Neural crest cell (in vitro differentiated cells): ENCODE results near the gene DNAH10. TPM values are rescaled to one million over a fixed set of nuclear protein-coding genes. Genes with fewer than 3 reads are reported as not detected.

Experiments used
- DNase-seq: peaks from one replicate; pipeline ENCODE4 v3.0.0; 2021; ENCODE audit warnings: low read depth, mixed read lengths, low spot score
- H3K27ac Mint-ChIP-seq: one replicate; pipeline ENCODE4 v1.8.0; 2021; ENCODE audit warnings: mild to moderate bottlenecking, mixed read lengths; ENCODE audit not compliant: unreplicated experiment
- H3K27me3 Mint-ChIP-seq: 2 replicates; pipeline ENCODE4 v1.8.0; 2021; ENCODE audit warnings: low read depth, mild to moderate bottlenecking, mixed read lengths
- H3K36me3 Mint-ChIP-seq: 2 replicates; pipeline ENCODE4 v1.8.0; 2021; ENCODE audit warnings: low read depth, mild to moderate bottlenecking, mixed read lengths
- H3K4me1 Mint-ChIP-seq: 2 replicates; pipeline ENCODE4 v1.8.0; 2021; ENCODE audit warnings: mixed read lengths
- H3K4me3 Mint-ChIP-seq: one replicate; pipeline ENCODE4 v1.8.0; 2021; ENCODE audit warnings: mild to moderate bottlenecking, mixed read lengths
- H3K9me3 Mint-ChIP-seq: 2 replicates; pipeline ENCODE4 v1.8.0; 2021; ENCODE audit warnings: mixed read lengths
- total RNA-seq: library from RNA; stranded (reverse); gene quantifications from 2 replicates; pipeline ENCODE4 v1.2.1, GENCODE V29; 2021
- TF ChIP-seq, protein P1 (sequence below): fragments of 200-600 bp; sonication (generic); conservative IDR thresholded peaks from 2 replicates; pipeline ENCODE4 v1.5.0; 2021; ENCODE audit warnings: antibody characterized with exemption, mild to moderate bottlenecking

DNAH10 gene
- total RNA-seq, 1 donor from 2014 or later, result 1.1 TPM

DNA sequence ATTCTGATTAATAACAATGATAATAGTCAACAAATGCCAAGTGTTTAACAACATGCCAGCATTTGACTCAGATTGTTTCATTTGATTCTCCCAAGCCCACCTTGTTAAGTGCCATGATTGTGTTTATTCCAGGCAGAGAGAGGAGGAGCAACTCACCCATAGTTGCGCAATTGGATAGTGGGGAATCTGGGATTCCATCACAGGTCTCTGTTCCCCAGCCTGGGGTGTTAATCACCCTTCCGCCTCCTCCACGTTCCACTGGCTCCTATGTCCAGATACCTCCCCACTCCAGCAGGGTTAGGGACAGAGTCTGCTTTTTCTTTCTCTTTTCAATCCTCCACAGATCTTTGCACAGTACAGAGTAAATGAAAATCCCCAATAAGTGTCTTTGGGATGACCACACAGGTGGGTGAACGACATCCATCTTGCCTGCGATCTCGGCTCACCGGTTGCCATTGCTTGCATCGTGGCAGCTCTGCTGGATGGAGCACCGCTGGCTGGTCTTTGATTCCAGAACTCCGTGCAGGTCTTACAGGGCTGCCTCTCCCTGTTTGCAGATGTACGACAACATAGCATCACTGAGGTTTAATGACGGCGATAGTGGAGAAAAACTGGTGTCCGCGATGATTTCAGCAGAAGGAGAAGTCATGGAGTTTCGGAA is 78.8 kb downstream of the DNAH10 start:
- Mint-ChIP-seq H3K4me1 (peaks cover 9% of the 10 kb centered on the region), H3K27me3 (no peaks in the 10 kb centered on the region), H3K36me3 (no peaks in the 10 kb centered on the region), H3K4me3 (no peak overlapping the region), H3K9me3 (no peaks in the 10 kb centered on the region), H3K27ac (no peak overlapping the region)
- DNase-seq, result no peak
- TF ChIP-seq, protein P1, sequence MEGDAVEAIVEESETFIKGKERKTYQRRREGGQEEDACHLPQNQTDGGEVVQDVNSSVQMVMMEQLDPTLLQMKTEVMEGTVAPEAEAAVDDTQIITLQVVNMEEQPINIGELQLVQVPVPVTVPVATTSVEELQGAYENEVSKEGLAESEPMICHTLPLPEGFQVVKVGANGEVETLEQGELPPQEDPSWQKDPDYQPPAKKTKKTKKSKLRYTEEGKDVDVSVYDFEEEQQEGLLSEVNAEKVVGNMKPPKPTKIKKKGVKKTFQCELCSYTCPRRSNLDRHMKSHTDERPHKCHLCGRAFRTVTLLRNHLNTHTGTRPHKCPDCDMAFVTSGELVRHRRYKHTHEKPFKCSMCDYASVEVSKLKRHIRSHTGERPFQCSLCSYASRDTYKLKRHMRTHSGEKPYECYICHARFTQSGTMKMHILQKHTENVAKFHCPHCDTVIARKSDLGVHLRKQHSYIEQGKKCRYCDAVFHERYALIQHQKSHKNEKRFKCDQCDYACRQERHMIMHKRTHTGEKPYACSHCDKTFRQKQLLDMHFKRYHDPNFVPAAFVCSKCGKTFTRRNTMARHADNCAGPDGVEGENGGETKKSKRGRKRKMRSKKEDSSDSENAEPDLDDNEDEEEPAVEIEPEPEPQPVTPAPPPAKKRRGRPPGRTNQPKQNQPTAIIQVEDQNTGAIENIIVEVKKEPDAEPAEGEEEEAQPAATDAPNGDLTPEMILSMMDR, result no peak

DNA sequence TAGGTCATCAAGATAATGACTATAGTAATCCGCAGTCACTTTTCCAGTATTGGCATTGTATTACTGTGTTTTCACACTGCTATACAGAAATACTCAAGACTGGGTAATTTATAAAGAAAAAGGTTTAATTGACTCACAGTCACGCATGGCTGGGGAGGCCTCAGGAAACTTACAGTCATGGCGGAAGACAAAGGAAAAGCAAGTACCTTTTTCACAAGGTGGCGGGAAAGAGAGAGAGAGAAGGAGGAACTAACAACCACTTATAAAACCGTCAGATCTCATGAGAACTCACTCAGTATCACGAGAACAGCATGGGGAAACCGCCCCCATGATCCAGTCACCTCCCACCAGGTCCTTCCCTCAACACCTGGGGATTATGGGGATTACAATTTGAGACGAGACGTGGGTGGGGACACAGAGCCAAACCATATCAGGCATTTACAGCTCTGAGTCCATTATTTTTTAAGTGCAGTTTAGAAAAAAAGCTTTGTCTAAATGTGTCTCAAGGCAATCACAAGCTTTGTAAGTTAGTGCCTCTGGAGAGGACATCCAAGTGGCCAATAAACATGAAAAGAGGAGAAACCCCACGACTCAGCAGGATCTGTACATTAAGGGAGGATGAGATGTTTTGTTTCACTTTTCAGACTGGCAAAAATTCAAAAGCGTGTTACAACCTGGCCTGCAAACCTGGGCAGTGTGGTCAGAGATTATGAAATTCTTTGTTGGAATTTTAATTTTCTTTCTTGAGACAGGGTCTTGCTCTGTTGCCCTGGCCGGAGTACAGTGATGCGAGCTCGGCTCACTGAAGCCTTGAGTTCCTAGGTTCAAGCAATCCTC is 82.0 kb downstream of the DNAH10 start:
- H3K36me3 Mint-ChIP-seq, result no peaks in the 10 kb centered on the region
- no peaks in the 10 kb centered on the region for H3K9me3 Mint-ChIP-seq
- DNase-seq, result no peak
- no peaks in the 10 kb centered on the region for H3K27me3 Mint-ChIP-seq
- H3K27ac Mint-ChIP-seq, result no peak overlapping the region
- TF ChIP-seq, protein P1, result no peak
- no peak overlapping the region for H3K4me3 Mint-ChIP-seq
- peaks cover 9% of the 10 kb centered on the region for H3K4me1 Mint-ChIP-seq

DNA sequence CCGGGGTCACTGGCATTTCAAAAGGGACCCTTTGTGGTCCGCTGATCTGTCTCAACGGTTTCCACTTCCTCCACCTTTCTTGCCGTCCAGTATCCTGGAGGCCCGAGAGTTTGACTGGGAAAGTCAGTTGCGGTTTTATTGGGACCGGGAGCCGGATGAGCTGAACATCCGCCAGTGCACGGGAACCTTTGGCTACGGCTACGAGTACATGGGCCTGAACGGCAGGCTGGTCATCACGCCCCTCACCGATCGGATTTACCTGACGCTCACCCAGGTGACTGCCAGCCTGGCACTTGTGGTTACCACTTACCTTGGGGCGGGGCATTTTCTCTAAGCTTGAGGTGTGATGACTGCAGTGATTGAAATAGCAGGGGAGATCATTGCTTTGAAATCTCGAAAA is 83.8 kb downstream of the DNAH10 start:
- no peaks in the 10 kb centered on the region for H3K36me3 Mint-ChIP-seq
- H3K4me1 Mint-ChIP-seq, result peaks cover 4% of the 10 kb centered on the region
- H3K9me3 Mint-ChIP-seq, result no peaks in the 10 kb centered on the region
- H3K27me3 Mint-ChIP-seq, result no peaks in the 10 kb centered on the region
- TF ChIP-seq, protein P1, result no peak
- no peak overlapping the region for H3K27ac Mint-ChIP-seq
- no peak overlapping the region for H3K4me3 Mint-ChIP-seq
- DNase-seq, result no peak

DNA sequence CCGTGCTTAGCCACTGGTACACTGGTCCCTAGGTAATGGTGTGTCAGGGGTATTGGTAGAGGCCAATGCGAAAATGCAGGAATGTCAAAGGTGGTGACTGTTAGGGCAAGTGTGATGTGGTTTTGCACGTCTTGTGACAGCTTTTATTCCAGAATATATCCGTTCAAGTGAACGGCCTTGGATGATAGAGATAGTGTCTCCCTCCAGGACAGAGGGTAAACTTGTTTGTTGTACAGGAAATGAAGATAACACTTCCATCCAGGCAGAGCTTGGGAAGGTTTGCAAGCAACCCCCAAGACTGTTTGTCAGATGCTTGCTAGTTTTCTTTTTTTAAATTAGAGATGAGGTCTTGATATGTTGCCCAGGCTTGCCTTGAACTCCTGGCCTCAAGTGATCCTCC is 84.2 kb downstream of the DNAH10 start:
- Mint-ChIP-seq H3K27ac (no peak overlapping the region), H3K9me3 (no peaks in the 10 kb centered on the region), H3K4me3 (no peak overlapping the region), H3K4me1 (peaks cover 4% of the 10 kb centered on the region), H3K36me3 (no peaks in the 10 kb centered on the region), H3K27me3 (no peaks in the 10 kb centered on the region)
- no peak for DNase-seq
- TF ChIP-seq, protein P1, result no peak

DNA sequence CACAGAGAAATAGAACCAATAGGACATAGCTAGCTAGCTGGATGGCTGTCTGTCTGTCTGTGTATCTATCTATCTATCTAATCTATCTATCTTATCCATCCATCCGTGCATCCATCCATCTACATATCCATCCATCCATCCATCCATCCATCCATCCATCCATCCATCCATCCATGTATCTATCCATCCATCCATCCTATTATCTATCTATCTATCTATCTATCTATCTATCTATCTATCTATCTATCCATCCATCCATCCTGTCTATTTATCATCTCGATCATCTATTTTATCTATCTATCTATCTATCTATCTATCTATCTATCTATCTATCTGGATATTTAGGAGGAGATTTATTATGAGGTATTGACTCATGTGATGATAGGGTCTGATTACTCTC is 84.9 kb downstream of the DNAH10 start:
- Mint-ChIP-seq H3K27me3 (no peaks in the 10 kb centered on the region), H3K27ac (no peak overlapping the region), H3K36me3 (no peaks in the 10 kb centered on the region), H3K4me3 (no peak overlapping the region), H3K9me3 (no peaks in the 10 kb centered on the region), H3K4me1 (peaks cover 4% of the 10 kb centered on the region)
- TF ChIP-seq, protein P1, result no peak
- DNase-seq, result no peak
